ENCODE data around the gene PCSK5. TPM values are rescaled to one million over a fixed set of nuclear protein-coding genes. Genes with fewer than 3 reads are reported as not detected.

The PCSK5 gene
- total RNA-seq, 1 experiment from 2014 or later: 7.5 TPM

GRCh38 chr9:76115982-76116646 is 225.6 kb downstream of the PCSK5 start:
- Histone ChIP-seq H4K5ac (ENCODE audit: insufficient read length, low read depth, low read length) (no peak overlapping the region), H3K9ac (ENCODE audit: extremely low read depth, insufficient read length, low read length) (no peak overlapping the region), H2BK15ac (ENCODE audit: low read depth, low read length) (no peak overlapping the region), H2AFZ (ENCODE audit: low read length) (no peak overlapping the region), H3K79me1 (ENCODE audit: insufficient read depth, low read depth, low read length, poor library complexity, severe bottlenecking) (no peaks in the 10 kb centered on the region), H3K4me1 (ENCODE audit: insufficient read depth, low read length) (no peaks in the 10 kb centered on the region), H4K8ac (replicated peaks; ENCODE audit: insufficient read length, low read depth, low read length) (no peak overlapping the region), H4K20me1 (ENCODE audit: control insufficient read depth, insufficient read depth, insufficient read length) (no peaks in the 10 kb centered on the region), H2AK5ac (ENCODE audit: insufficient read length, low read length) (no peak overlapping the region), H3K4me2 (ENCODE audit: insufficient read depth, insufficient read length, low read length) (no peak overlapping the region), H3K27ac (ENCODE audit: insufficient read length, low read depth, low read length) (no peak overlapping the region), H3K27me3 (ENCODE audit: insufficient read depth, low read length) (no peaks in the 10 kb centered on the region), H3K23ac (ENCODE audit: insufficient read length, low read depth, low read length) (no peak overlapping the region), H2BK120ac (ENCODE audit: low read depth, low read length, poor library complexity, severe bottlenecking) (no peak overlapping the region), H2BK20ac (ENCODE audit: low read depth, low read length, poor library complexity, severe bottlenecking) (no peak overlapping the region), H2BK12ac (ENCODE audit: insufficient read length, low read depth, low read length) (no peak overlapping the region), H2BK5ac (ENCODE audit: insufficient read length, low read length) (no peak overlapping the region), H4K91ac (ENCODE audit: insufficient read length, low read depth, low read length) (no peak overlapping the region), H3T11ph (ENCODE audit: low read length) (no peak overlapping the region), H3K14ac (ENCODE audit: insufficient read depth, low read length) (no peak overlapping the region), H3K18ac (ENCODE audit: insufficient read length, low read depth, low read length) (no peak overlapping the region), H3K79me2 (ENCODE audit: insufficient read depth, low read length) (no peaks in the 10 kb centered on the region), H3K56ac (ENCODE audit: insufficient read length, low read depth, low read length) (no peak overlapping the region), H3K4ac (ENCODE audit: low read depth, low read length) (no peak overlapping the region), H3K23me2 (ENCODE audit: insufficient read length, low read depth, low read length, poor library complexity, severe bottlenecking) (no peaks in the 10 kb centered on the region), H3K9me3 (ENCODE audit: control insufficient read depth, low read depth, low read length) (no peaks in the 10 kb centered on the region)
- Mint-ChIP-seq H3K27me3 (ENCODE audit: low read depth) (no peaks in the 10 kb centered on the region), H3K4me1 (no peaks in the 10 kb centered on the region; a peak in 1 of 4 replicates), H3K27ac (no peak overlapping the region), H3K9me3 (no peaks in the 10 kb centered on the region), H3K36me3 (ENCODE audit: insufficient read depth in 1 of 3, low read depth in 3 of 3) (no peaks in the 10 kb centered on the region), H3K4me3 (no peak overlapping the region)
- no peak for TF ChIP-seq CTCF (conservative IDR thresholded peaks at IDR 0.05)
- whole genome bisulfite sequencing (ENCODE audit: extremely low coverage, insufficient read length, low lambda C conversion rate): no CpG with 5 or more reads among the region's 2 CpGs
- no peak for DNase-seq

All from H9 (cell line).